Activated T-cell treated with anti-CD3 and anti-CD28 coated beads, Interleukin-2, amount 50 U/mL, for 4 hours (primary cell): ENCODE measurements around the gene PRLH. TPM values are rescaled to one million over a fixed set of nuclear protein-coding genes. Genes with fewer than 3 reads are reported as not detected.

Source experiments
- ATAC-seq, 2 donors: fragments of 200-7000 bp; cut with Tn5 transposase; one replicate each; pipeline ENCODE4 v1.10.0; 2021
- DNase-seq: peaks from one replicate; pipeline ENCODE4 v3.0.0-alpha.2; 2020
- H3K27me3 Mint-ChIP-seq: one replicate; pipeline ENCODE4 v1.8.0; 2021; ENCODE audit warnings: low read depth, mixed read lengths
- H3K36me3 Mint-ChIP-seq: one replicate; pipeline ENCODE4 v1.8.0; 2022; ENCODE audit warnings: mixed read lengths; ENCODE audit not compliant: insufficient read depth
- H3K4me1 Mint-ChIP-seq: one replicate; pipeline ENCODE4 v1.8.0; 2021; ENCODE audit warnings: low read depth, mixed read lengths
- H3K4me3 Mint-ChIP-seq: one replicate; pipeline ENCODE4 v1.8.0; 2021; ENCODE audit warnings: mild to moderate bottlenecking, moderate library complexity, mixed read lengths
- H3K9me3 Mint-ChIP-seq: one replicate; pipeline ENCODE4 v1.8.0; 2021; ENCODE audit warnings: mixed read lengths
- total RNA-seq, 3 donors: library from RNA; stranded (reverse); gene quantifications; one replicate each; pipeline ENCODE4 v1.2.1, GENCODE V29; 2021

Gene PRLH
- total RNA-seq, 3 donors from 2014 or later: not detected

DNA sequence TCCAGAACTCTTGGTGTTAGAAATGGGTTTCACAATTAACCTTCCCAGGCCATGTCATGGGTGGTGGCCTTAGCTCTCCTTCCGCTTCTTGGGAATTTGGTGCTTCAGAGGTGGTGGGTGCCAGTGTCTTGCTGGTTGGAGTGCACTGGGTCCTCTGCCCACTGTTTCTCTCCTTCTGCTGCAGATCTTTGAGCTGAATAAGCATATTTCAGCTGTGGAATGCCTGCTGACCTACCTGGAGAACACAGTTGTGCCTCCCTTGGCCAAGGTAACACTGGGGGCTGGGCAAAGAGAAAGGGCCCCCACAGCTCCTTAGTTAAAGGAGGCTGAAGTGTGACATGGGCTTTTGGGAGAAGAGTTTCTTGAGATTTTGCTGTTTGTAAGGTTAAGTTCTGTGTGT is 32.0 kb upstream of the PRLH start:
- no peak for ATAC-seq
- DNase-seq: no peak
- Mint-ChIP-seq H3K27me3 (no peaks in the 10 kb centered on the region), H3K4me3 (no peak overlapping the region), H3K36me3 (no peaks in the 10 kb centered on the region), H3K9me3 (no peaks in the 10 kb centered on the region), H3K4me1 (no peaks in the 10 kb centered on the region)

GRCh38 chr2:237535385-237536082 is 30.8 kb upstream of the PRLH start:
- no peaks in the 10 kb centered on the region for H3K4me1 Mint-ChIP-seq
- DNase-seq (no peak), ATAC-seq (no peak)
- H3K27me3 Mint-ChIP-seq: peaks cover 2% of the 10 kb centered on the region
- no peaks in the 10 kb centered on the region for H3K36me3 Mint-ChIP-seq
- H3K9me3 Mint-ChIP-seq: no peaks in the 10 kb centered on the region
- no peak overlapping the region for H3K4me3 Mint-ChIP-seq

DNA sequence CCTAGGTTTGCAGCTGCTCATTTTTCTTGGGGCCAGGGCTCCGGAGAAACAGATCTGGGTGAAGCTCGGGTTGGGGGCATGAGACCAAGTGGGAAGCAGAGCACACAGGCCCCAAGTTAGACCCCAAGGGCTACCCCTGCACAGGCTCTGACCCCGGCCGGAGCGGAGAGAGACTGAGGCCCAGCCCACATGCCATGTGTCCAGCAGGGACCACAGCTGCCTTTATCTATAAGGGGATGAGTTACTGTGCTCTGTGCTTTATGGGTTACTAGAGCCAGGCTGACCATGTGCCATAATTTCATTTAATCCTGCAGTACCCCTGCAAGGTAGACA is 30.3 kb upstream of the PRLH start:
- no peaks in the 10 kb centered on the region for H3K36me3 Mint-ChIP-seq
- H3K4me1 Mint-ChIP-seq: no peaks in the 10 kb centered on the region
- peaks cover 2% of the 10 kb centered on the region for H3K27me3 Mint-ChIP-seq
- no peak overlapping the region for H3K4me3 Mint-ChIP-seq
- no peaks in the 10 kb centered on the region for H3K9me3 Mint-ChIP-seq
- DNase-seq (no peak), ATAC-seq (no peak)

DNA sequence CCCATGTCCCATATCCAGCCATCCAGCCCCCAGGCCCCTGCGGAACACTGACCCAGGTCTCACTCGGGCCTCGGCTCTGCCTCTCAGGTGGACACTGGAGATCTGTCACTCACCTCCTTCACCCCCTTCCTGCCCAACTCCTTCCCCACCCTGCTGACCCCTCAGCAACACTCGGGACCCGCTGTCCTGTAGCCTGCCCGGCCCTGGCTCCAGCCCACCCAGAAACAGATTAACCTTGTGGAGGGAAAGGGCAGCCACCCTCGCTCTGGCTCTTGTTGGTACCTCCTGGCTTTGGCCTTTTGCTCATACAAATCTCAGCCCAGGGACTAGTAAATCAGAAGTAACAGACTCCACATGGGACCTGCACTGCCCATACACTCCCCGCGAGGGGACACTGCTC is 29.8 kb upstream of the PRLH start:
- ATAC-seq (no peak), DNase-seq (no peak)
- H3K4me1 Mint-ChIP-seq: no peaks in the 10 kb centered on the region
- H3K4me3 Mint-ChIP-seq: no peak overlapping the region
- peaks cover 2% of the 10 kb centered on the region for H3K27me3 Mint-ChIP-seq
- no peaks in the 10 kb centered on the region for H3K9me3 Mint-ChIP-seq
- H3K36me3 Mint-ChIP-seq: no peaks in the 10 kb centered on the region

GRCh38 chr2:237538001-237538720 is 28.2 kb upstream of the PRLH start:
- Mint-ChIP-seq H3K4me1 (no peaks in the 10 kb centered on the region), H3K4me3 (no peak overlapping the region)
- ATAC-seq: no peak

GRCh38 chr2:237538901-237539300 is 27.5 kb upstream of the PRLH start:
- H3K4me1 Mint-ChIP-seq: no peaks in the 10 kb centered on the region
- no peak overlapping the region for H3K4me3 Mint-ChIP-seq
- no peaks in the 10 kb centered on the region for H3K9me3 Mint-ChIP-seq
- ATAC-seq (no peak), DNase-seq (no peak)
- peaks cover 2% of the 10 kb centered on the region for H3K27me3 Mint-ChIP-seq
- H3K36me3 Mint-ChIP-seq: no peaks in the 10 kb centered on the region

More at GRCh38 chr2:237538001-237538720, 28.2 kb upstream of the PRLH start:
- no peak for DNase-seq
- peaks cover 2% of the 10 kb centered on the region for H3K27me3 Mint-ChIP-seq
- H3K9me3 Mint-ChIP-seq: no peaks in the 10 kb centered on the region
- H3K36me3 Mint-ChIP-seq: no peaks in the 10 kb centered on the region

DNA sequence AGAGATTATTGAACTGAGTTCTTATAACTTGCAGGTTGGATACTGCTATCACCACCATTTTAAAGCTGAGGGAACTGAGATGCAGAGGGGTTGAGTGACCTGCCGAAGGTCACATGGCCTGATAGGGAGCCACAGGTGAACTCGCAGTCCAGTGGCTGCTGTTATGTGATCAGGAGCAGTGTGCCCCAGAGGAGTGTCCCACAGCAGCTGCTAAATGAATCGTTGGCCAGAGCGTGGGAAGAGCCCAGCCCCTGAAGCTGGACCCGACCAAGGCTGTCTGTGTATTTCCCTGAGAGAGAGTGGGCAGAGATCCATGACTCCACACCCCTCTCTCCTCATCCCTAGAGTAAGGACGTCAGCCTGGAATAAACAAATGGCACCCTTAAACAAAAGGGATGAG is 26.7 kb upstream of the PRLH start:
- no peaks in the 10 kb centered on the region for H3K36me3 Mint-ChIP-seq
- ATAC-seq (no peak), DNase-seq (no peak)
- H3K4me1 Mint-ChIP-seq: no peaks in the 10 kb centered on the region
- no peak overlapping the region for H3K4me3 Mint-ChIP-seq
- peaks cover 2% of the 10 kb centered on the region for H3K27me3 Mint-ChIP-seq
- H3K9me3 Mint-ChIP-seq: no peaks in the 10 kb centered on the region

GRCh38 chr2:237540223-237540775 is 26.1 kb upstream of the PRLH start:
- Mint-ChIP-seq H3K4me1 (no peaks in the 10 kb centered on the region), H3K36me3 (no peaks in the 10 kb centered on the region), H3K9me3 (no peaks in the 10 kb centered on the region), H3K27me3 (peaks cover 2% of the 10 kb centered on the region), H3K4me3 (no peak overlapping the region)
- no peak for ATAC-seq
- no peak for DNase-seq

DNA sequence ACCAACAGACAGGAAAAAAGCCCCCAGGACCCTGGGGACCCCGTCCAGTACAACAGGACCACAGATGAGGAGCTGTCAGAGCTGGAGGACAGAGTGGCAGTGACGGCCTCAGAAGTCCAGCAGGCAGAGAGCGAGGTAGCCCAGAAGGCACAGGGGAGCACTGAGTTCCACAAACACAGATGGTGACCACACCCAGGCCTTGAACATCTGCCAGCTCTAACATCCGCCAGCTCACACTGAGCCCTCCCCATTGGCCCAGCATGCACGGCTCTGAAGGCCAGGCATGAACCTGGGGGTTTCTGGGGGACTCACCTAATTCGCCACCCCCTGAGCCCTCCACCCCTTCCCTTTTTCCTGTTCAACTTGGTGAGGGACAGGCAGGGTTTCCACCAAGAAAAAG is 25.6 kb upstream of the PRLH start:
- Mint-ChIP-seq H3K4me1 (no peaks in the 10 kb centered on the region), H3K36me3 (no peaks in the 10 kb centered on the region), H3K27me3 (peaks cover 2% of the 10 kb centered on the region), H3K9me3 (no peaks in the 10 kb centered on the region), H3K4me3 (no peak overlapping the region)
- no peak for DNase-seq
- ATAC-seq: no peak

DNA sequence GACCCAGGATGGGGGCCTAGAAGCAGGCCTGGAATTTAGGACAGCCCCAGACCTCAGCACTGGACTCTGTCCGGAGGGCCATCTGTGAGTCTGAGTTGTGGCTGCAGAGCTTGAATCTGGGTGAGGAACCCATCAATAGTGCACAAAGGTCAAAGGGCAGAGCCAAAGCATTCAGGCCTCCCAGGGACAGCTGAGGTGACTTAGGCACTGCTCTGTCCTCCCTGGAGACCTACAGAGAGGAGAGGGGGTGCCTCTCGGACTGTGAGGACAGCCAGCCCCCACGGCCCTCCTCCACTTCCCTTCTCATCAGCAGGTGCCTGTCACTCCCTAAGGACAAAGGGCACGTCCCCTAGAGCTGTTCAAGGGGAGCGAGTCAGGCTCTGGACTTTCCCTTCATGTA is 25.1 kb upstream of the PRLH start:
- Mint-ChIP-seq H3K9me3 (no peaks in the 10 kb centered on the region), H3K4me1 (no peaks in the 10 kb centered on the region), H3K4me3 (no peak overlapping the region), H3K27me3 (peaks cover 2% of the 10 kb centered on the region), H3K36me3 (no peaks in the 10 kb centered on the region)
- DNase-seq (no peak), ATAC-seq (no peak)

GRCh38 chr2:237542001-237542704 is 24.2 kb upstream of the PRLH start:
- H3K4me1 Mint-ChIP-seq: no peaks in the 10 kb centered on the region
- ATAC-seq (no peak), DNase-seq (no peak)
- H3K9me3 Mint-ChIP-seq: no peaks in the 10 kb centered on the region
- H3K36me3 Mint-ChIP-seq: no peaks in the 10 kb centered on the region
- H3K4me3 Mint-ChIP-seq: no peak overlapping the region
- peaks cover 2% of the 10 kb centered on the region for H3K27me3 Mint-ChIP-seq

DNA sequence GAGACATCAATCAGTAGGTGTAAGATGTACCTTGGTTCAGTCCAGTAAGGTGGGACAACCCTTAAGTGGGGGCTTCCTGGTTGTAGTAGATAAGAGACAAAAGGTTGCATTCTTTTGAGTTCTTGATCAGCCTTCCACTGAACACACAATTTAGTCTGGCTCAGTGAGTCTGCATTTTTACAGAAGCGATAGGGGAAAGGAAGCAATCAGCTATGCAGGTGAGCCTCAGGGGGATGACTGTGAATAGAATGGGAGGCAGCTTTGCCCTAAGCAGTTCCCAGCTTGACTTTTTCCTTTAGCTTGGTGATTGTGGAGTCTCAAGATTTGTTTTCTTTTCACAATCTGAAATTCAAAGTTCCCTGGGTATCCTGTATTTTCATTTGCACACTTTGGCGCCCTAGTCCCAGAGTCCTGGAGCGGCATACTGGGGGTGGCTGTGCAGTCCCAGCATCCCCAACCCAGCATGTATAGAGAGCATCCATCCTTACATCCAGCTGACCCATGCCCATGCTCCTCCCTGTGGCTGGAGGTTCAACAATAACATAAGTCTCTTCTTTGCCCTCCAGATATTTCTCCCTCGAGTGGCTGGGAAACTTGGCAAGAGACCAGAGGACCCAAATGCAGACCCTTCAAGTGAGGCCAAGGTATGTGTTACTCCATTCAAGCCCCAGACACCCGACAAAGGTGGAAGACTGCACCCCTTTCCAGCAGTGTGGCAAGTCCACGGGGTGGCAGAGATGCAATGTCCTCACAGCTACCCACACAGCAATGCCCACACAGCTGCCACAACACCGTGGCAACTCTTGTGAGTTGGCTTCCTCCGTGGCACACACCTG is 20.1 kb upstream of the PRLH start:
- DNase-seq (no peak), ATAC-seq (no peak)
- Mint-ChIP-seq H3K4me1 (no peaks in the 10 kb centered on the region), H3K9me3 (no peaks in the 10 kb centered on the region), H3K4me3 (no peak overlapping the region), H3K27me3 (no peaks in the 10 kb centered on the region), H3K36me3 (no peaks in the 10 kb centered on the region)

DNA sequence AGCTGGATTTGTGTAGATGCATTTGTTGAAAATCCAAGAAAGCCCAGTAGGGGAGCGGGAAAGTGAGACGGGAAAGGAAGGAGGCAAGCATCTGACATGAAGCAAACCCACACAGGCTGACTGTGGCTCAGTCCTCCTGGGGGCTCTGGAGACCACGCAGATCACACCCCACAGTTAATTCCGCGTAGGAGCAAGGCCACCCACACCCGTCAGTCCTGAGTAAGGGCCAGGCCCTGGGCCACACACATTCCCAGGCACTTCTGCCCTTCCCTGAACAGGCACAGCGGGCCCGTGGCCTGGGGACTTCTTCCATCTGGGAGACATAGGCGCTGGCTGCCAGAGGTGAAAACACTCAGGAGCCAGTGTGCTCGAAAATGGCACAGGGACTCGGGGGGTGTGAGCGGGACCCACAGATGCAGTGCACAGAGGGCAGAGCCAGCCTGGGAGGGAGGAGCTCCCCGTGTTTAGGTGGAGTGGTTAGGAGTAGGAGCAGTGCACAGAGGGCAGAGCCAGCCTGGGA is 19.4 kb upstream of the PRLH start:
- Mint-ChIP-seq H3K27me3 (no peaks in the 10 kb centered on the region), H3K36me3 (no peaks in the 10 kb centered on the region), H3K4me1 (no peaks in the 10 kb centered on the region), H3K4me3 (no peak overlapping the region), H3K9me3 (no peaks in the 10 kb centered on the region)
- ATAC-seq (no peak), DNase-seq (no peak)

DNA sequence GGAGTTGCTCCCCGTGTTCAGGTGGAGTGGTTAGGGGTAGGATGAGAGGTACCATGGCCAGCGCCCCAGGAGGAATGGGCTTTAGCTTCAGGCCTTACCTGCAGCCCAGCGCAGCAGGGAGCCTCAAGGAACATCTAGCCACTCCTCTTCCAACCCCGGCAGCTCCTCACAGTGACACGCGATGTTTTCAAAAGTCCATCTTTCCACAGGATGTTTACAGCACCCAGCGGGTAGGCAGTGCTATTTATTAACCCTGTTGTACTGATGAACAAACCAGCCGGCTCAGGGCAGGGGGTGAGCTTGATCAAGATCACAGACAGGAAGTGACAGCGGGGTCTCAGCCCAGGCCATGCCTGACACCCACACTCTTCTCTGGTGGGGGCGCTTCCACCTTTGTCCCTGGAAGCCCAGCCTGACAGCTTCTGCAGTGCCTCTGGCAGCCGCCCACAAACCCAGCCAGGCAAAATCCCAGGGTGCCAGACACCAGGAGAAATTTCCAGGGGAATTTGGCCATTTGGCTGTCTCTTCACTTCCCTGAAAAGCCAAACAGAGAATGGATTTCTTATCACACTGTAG is 18.4 kb upstream of the PRLH start:
- DNase-seq: no peak
- ATAC-seq: no peak
- no peak overlapping the region for H3K4me3 Mint-ChIP-seq
- no peaks in the 10 kb centered on the region for H3K36me3 Mint-ChIP-seq
- H3K4me1 Mint-ChIP-seq: no peaks in the 10 kb centered on the region
- no peaks in the 10 kb centered on the region for H3K9me3 Mint-ChIP-seq
- no peaks in the 10 kb centered on the region for H3K27me3 Mint-ChIP-seq
